Sigmoid colon (tissue), 7 donors: Measurements from ENCODE around the gene HPDL. TPM values are rescaled to one million over a fixed set of nuclear protein-coding genes. Genes with fewer than 3 reads are reported as not detected.

Experiments
- DNase-seq: peaks from one replicate; pipeline ENCODE4 v3.0.0-alpha.2; 2019
- H3K27ac ChIP-seq, 4 donors: fragments of 200-600 bp; sonication (generic); one replicate each; pipeline ENCODE4 v1.5.1; 2016 to 2019; ENCODE audit warnings: mild to moderate bottlenecking in 1 of 4
- H3K27me3 ChIP-seq, 3 donors: fragments of 200-600 bp; sonication (generic); one replicate each; pipeline ENCODE4 v1.5.1; 2019; ENCODE audit warnings: mild to moderate bottlenecking in 1 of 3
- H3K36me3 ChIP-seq, 4 donors: fragments of 200-600 bp; sonication (generic); one replicate each; pipeline ENCODE4 v1.5.1; 2016 to 2019
- H3K4me1 ChIP-seq, 4 donors: fragments of 200-600 bp; sonication (generic); one replicate each; pipeline ENCODE4 v1.5.1; 2017 to 2019
- H3K4me3 ChIP-seq, 4 donors: fragments of 200-600 bp; sonication (generic); one replicate each; pipeline ENCODE4 v1.5.1; 2017 to 2019; ENCODE audit warnings: mild to moderate bottlenecking in 2 of 4, moderate library complexity in 1 of 4
- H3K9me3 ChIP-seq, 4 donors: fragments of 200-600 bp in 3 of 4; sonication (generic) in 3 of 4; one replicate each; pipeline versions ENCODE4 v1.5.1 to v1.6.1; 2013 to 2019
- CTCF ChIP-seq, 4 experiments: fragments of 450-650 bp in 3 of 4; fragments of 200-600 bp in 1 of 4; IDR thresholded peaks; one replicate each; pipeline ENCODE4 v1.5.1; 2016 to 2019; ENCODE audit warnings: antibody characterized with exemption in 4 of 4, mild to moderate bottlenecking in 3 of 4, moderate library complexity in 2 of 4
- EP300 ChIP-seq, 4 donors: sonication (generic); formaldehyde crosslinking; IDR thresholded peaks; one replicate each; pipeline ENCODE4 v1.6.1; 2017; ENCODE audit warnings: antibody characterized with exemption in 4 of 4
- POLR2A ChIP-seq, 2 donors: fragments of 450-650 bp; IDR thresholded peaks; one replicate each; pipeline ENCODE4 v1.6.1; 2016; ENCODE audit warnings: antibody characterized with exemption in 2 of 2, mild to moderate bottlenecking in 2 of 2, moderate library complexity in 2 of 2
- POLR2AphosphoS5 ChIP-seq, 4 donors: sonication (generic); formaldehyde crosslinking; IDR thresholded peaks; one replicate each; pipeline ENCODE4 v1.6.1; 2017; ENCODE audit warnings: antibody characterized with exemption in 4 of 4
- WGBS, 2 donors: extraction: QIAGEN DNeasy Blood & Tissue Kit; methylation state at CpG; one replicate each; pipeline ENCODE4 v1.1.7; 2013; 5-methylcytosine and 5-hydroxymethylcytosine counted together
- intact Hi-C: fragments of 100-400 bp; cut with DNase I; formaldehyde crosslinking; loops from one replicate; pipeline ENCODE4 v1.15.1; 2023
- polyA plus RNA-seq, 3 donors: library from polyadenylated mRNA; stranded (reverse); fragments of 200-250 nt; gene quantifications; one replicate each; pipeline ENCODE4 v1.2.3, GENCODE V29; 2013
- total RNA-seq, 4 donors: library from RNA; depleted of rRNA; stranded (reverse); fragments of >200 nt; gene quantifications; one replicate each; pipeline ENCODE4 v1.1.0, GENCODE V29; 2016
- donor health status: healthy with polysubstance abuse.
- donor health status: Bipolar disorder and iron deficiency.
- donor health status: healthy.

The HPDL gene
- total and polyA plus RNA-seq, 7 donors, result 0.95 to 15.7 (median 8.1) TPM; not detected in 3

- TF ChIP-seq POLR2AphosphoS5 (IDR thresholded peaks at IDR 0.05) (no peak), CTCF (IDR thresholded peaks at IDR 0.05) (no peak), EP300 (IDR thresholded peaks at IDR 0.05) (no peak), POLR2A (IDR thresholded peaks at IDR 0.05) (no peak)
- intact Hi-C loops, result no loop called here
- WGBS, 2 donors, result 97 to 99% methylated on average over 2 of the region's 2 CpGs
Observed at GRCh38 chr1:45348020-45348419, 21.3 kb downstream of the HPDL start.

GRCh38 chr1:45348609-45348965, 21.9 kb downstream of the HPDL start:
- TF ChIP-seq POLR2AphosphoS5 (IDR thresholded peaks at IDR 0.05), result no peak
- TF ChIP-seq CTCF (IDR thresholded peaks at IDR 0.05), result no peak
- TF ChIP-seq EP300 (IDR thresholded peaks at IDR 0.05), result no peak
- no peak for TF ChIP-seq POLR2A (IDR thresholded peaks at IDR 0.05)
- Histone ChIP-seq H3K36me3 (peaks cover 11 to 23% (median 11%) of the 10 kb centered on the region in 4 donors), H3K4me1 (peaks cover 0 to 24% (median 22%) of the 10 kb centered on the region in 4 donors), H3K27me3 (no peaks in the 10 kb centered on the region), H3K27ac (peak overlapping the region; percentile 65 to 77 (median 72)), H3K4me3 (no peak overlapping the region), H3K9me3 (no peaks in the 10 kb centered on the region)
- WGBS, 2 donors, result 71 to 76% methylated on average over 1 of the region's 1 CpG
- intact Hi-C loops, result no loop called here
- no peak for DNase-seq

More at GRCh38 chr1:45348020-45348419, 21.3 kb downstream of the HPDL start:
- H3K4me3 ChIP-seq, result no peak overlapping the region
- no peak for DNase-seq
- H3K4me1 ChIP-seq, result peaks cover 0 to 24% (median 22%) of the 10 kb centered on the region in 4 donors
- H3K27ac ChIP-seq, result peak overlapping the region; percentile 65 to 77 (median 72)
- no peaks in the 10 kb centered on the region for H3K9me3 ChIP-seq
- H3K36me3 ChIP-seq, result peaks cover 16 to 29% (median 17%) of the 10 kb centered on the region in 4 donors
- no peaks in the 10 kb centered on the region for H3K27me3 ChIP-seq

GRCh38 chr1:45348966-45349677, 22.4 kb downstream of the HPDL start:
- H3K4me3 ChIP-seq, result no peak overlapping the region
- H3K36me3 ChIP-seq, result peaks cover 5 to 18% (median 6%) of the 10 kb centered on the region in 4 donors
- no peaks in the 10 kb centered on the region for H3K27me3 ChIP-seq
- 78 to 89% methylated on average over 3 of the region's 3 CpGs for WGBS, 2 donors
- peak overlapping the region; percentile 65 to 77 (median 72) for H3K27ac ChIP-seq
- no peaks in the 10 kb centered on the region for H3K9me3 ChIP-seq
- TF ChIP-seq POLR2A (IDR thresholded peaks at IDR 0.05) (no peak), CTCF (IDR thresholded peaks at IDR 0.05) (no peak), POLR2AphosphoS5 (IDR thresholded peaks at IDR 0.05) (peak in 2 of 4 donors; percentile 38 to 54), EP300 (IDR thresholded peaks at IDR 0.05) (no peak)
- intact Hi-C loops, result no loop called here
- DNase-seq, result no peak
- H3K4me1 ChIP-seq, result peaks cover 0 to 24% (median 22%) of the 10 kb centered on the region in 4 donors

GRCh38 chr1:45351508-45351907, 24.8 kb downstream of the HPDL start:
- no peak overlapping the region for H3K4me3 ChIP-seq
- WGBS, 2 donors, result 84 to 89% methylated on average over 5 of the region's 5 CpGs
- no peak for DNase-seq
- H3K36me3 ChIP-seq, result no peaks in the 10 kb centered on the region
- intact Hi-C loops, result no loop called here
- no peaks in the 10 kb centered on the region for H3K27me3 ChIP-seq
- H3K9me3 ChIP-seq, result no peaks in the 10 kb centered on the region
- no peak overlapping the region for H3K27ac ChIP-seq
- TF ChIP-seq POLR2A (IDR thresholded peaks at IDR 0.05) (no peak), POLR2AphosphoS5 (IDR thresholded peaks at IDR 0.05) (no peak), CTCF (IDR thresholded peaks at IDR 0.05) (no peak), EP300 (IDR thresholded peaks at IDR 0.05) (no peak)
- peaks cover 0 to 24% (median 22%) of the 10 kb centered on the region in 4 donors for H3K4me1 ChIP-seq
